Measurements from ENCODE around the gene IDE. TPM values are rescaled to one million over a fixed set of nuclear protein-coding genes. Genes with fewer than 3 reads are reported as not detected.

Gene IDE
- total and polyA plus RNA-seq, 2 of the 13 experiments (the other 11 are each of a cell fraction or from before 2014, with no cell fraction given): 16.1 to 52.1 TPM

DNA sequence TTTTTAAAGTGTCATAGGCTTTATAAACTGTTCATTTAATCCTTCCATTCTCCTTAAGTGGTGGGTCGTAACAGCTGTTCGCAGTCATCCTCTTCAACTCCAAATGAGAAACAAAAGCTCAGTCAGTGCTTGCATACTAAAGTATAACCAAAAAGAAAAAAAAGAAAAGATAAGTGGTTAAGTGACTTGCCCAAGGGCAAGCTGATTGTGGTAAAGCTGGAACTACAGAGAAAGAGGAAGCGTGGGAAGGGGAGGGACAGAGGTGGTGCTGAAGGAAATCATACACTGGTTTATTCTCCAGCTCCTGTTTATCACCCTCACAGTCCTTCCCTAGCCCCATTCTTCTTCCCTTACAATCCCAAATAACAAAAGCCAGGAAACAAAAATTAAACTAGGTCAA lies 29.6 kb downstream of the IDE start:
- no peak overlapping the region for H3K27ac ChIP-seq (ENCODE audit: extremely low read length, insufficient read depth, low read length)
- H3K79me2 ChIP-seq (ENCODE audit: insufficient read depth, low read length): peaks cover 24% of the 10 kb centered on the region
- no peaks in the 10 kb centered on the region for H3K27me3 ChIP-seq (ENCODE audit: control insufficient read depth in 1 of 2, insufficient read depth in 2 of 2, low read length in 2 of 2)
- BruUV-seq (replicated peaks): no TSS peak
- H4K20me1 ChIP-seq (ENCODE audit: insufficient read depth, low read length): peaks cover 2% of the 10 kb centered on the region; the same call in 1 of the 2 replicates
- no peaks in the 10 kb centered on the region for H3K4me1 ChIP-seq (ENCODE audit: insufficient read depth, low read length)
- H3K4me2 ChIP-seq (ENCODE audit: low read depth, low read length): no peak overlapping the region
- ATAC-seq: no peak
- CTCF ChIA-PET (ENCODE audit: low intra/inter-chr PET ratio, low total read pairs): no interaction called here
- no peak overlapping the region for H3K9ac ChIP-seq (ENCODE audit: insufficient read depth, low read depth, low read length)
- no peak overlapping the region for H3K4me3 ChIP-seq (replicated peaks in 1 of 3; ENCODE audit: insufficient read depth in 1 of 3, low read depth in 2 of 3, low read length in 3 of 3)
- FAIRE-seq: no peak
- no peak for DNase-seq (ENCODE audit: low spot score)
- no peak overlapping the region for H2AFZ ChIP-seq (ENCODE audit: low read length)
- TF ChIP-seq ISL2 (CRISPR knock-in tag; IDR thresholded peaks at IDR 0.05) (no peak), SIX1 (CRISPR knock-in tag; IDR thresholded peaks at IDR 0.05; ENCODE audit: borderline replicate concordance) (no peak), ZNF207 (IDR thresholded peaks at IDR 0.05; ENCODE audit: borderline replicate concordance) (no peak), MTA3 (CRISPR knock-in tag; IDR thresholded peaks at IDR 0.05) (no peak), SAP130 (CRISPR knock-in tag; IDR thresholded peaks at IDR 0.05; ENCODE audit: low read depth) (no peak), ADNP (CRISPR knock-in tag; IDR thresholded peaks at IDR 0.05) (no peak), ZNF256 (CRISPR knock-in tag; conservative IDR thresholded peaks at IDR 0.05) (no peak), SMARCE1 (IDR thresholded peaks at IDR 0.05; ENCODE audit: borderline replicate concordance) (no peak), ZBTB7A (CRISPR knock-in tag; IDR thresholded peaks at IDR 0.05) (no peak), ATRX (CRISPR knock-in tag; IDR thresholded peaks at IDR 0.05; ENCODE audit: borderline replicate concordance) (no peak)
- TF ChIP-seq, protein P1, sequence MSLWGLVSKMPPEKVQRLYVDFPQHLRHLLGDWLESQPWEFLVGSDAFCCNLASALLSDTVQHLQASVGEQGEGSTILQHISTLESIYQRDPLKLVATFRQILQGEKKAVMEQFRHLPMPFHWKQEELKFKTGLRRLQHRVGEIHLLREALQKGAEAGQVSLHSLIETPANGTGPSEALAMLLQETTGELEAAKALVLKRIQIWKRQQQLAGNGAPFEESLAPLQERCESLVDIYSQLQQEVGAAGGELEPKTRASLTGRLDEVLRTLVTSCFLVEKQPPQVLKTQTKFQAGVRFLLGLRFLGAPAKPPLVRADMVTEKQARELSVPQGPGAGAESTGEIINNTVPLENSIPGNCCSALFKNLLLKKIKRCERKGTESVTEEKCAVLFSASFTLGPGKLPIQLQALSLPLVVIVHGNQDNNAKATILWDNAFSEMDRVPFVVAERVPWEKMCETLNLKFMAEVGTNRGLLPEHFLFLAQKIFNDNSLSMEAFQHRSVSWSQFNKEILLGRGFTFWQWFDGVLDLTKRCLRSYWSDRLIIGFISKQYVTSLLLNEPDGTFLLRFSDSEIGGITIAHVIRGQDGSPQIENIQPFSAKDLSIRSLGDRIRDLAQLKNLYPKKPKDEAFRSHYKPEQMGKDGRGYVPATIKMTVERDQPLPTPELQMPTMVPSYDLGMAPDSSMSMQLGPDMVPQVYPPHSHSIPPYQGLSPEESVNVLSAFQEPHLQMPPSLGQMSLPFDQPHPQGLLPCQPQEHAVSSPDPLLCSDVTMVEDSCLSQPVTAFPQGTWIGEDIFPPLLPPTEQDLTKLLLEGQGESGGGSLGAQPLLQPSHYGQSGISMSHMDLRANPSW (CRISPR knock-in tag; IDR thresholded peaks at IDR 0.05; ENCODE audit: borderline replicate concordance): no peak
- intact Hi-C loops (cut with micrococcal nuclease; ENCODE audit: unreplicated experiment): no loop called here
- in situ Hi-C loops (cut with HindIII; ENCODE audit: extremely low pct_ligation_motif_present, low pct_unique_long_range_greater_than_20kb): no loop called here
- peaks cover 1 to 15% of the 10 kb centered on the region in 2 experiments; a peak in 2 of 5 replicates for H3K36me3 ChIP-seq (replicated peaks in 1 of 2; ENCODE audit: control insufficient read depth in 1 of 2, insufficient read depth in 2 of 2, low read length in 2 of 2)
- 78% methylated on average over 3 of the region's 3 CpGs for WGBS (ENCODE audit: low lambda C conversion rate)
- POLR2A ChIA-PET: interaction anchor here (1.2 kb wide), 1 partner anchor 30 kb away, joined by 3 read pairs; the partner anchor contains the start of gene IDE
- no peaks in the 10 kb centered on the region for H3K9me3 ChIP-seq (ENCODE audit: low read length)

Measured in HepG2 (cell line).